ENCODE results near the gene EIF4E. TPM values are rescaled to one million over a fixed set of nuclear protein-coding genes. Genes with fewer than 3 reads are reported as not detected.

EIF4E gene
- total and polyA plus RNA-seq, 2 experiments from 2014 or later: 122 to 124 TPM

DNA sequence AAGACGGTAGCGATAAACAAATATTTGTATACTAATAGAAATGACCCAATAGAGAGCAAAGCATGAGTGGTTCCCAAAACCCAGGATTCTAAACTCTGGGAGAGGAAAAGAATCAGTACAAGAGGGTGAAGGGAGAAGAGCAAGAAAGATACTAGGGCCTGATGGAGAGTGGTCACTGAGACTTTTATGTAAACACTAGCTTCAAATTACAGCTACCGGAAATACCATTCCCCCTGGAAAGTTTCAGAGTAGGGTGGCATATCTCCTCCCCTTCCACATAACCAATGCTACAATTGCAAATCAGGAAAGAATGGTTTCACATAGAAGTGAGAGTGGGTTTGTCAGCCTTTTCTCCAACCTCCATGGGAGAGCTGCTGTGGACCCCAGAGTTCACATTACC, 77.1 kb downstream of the EIF4E start:
- Histone ChIP-seq H3K27me3 (no peaks in the 10 kb centered on the region), H3K9me2 (replicated peaks; ENCODE audit: insufficient read depth) (no peaks in the 10 kb centered on the region), H3K79me2 (no peaks in the 10 kb centered on the region), H4K20me1 (ENCODE audit: insufficient read depth, poor library complexity, severe bottlenecking) (no peaks in the 10 kb centered on the region), H3K27ac (no peak overlapping the region), H3K4me2 (no peak overlapping the region), H3K4me1 (ENCODE audit: insufficient read depth) (no peaks in the 10 kb centered on the region), H2AFZ (no peak overlapping the region), H3K36me3 (replicated peaks; ENCODE audit: insufficient read depth, low read depth) (no peaks in the 10 kb centered on the region), H3K4me3 (no peak overlapping the region), H3K9me3 (ENCODE audit: low read depth) (no peaks in the 10 kb centered on the region)
- TF ChIP-seq EZH2 (IDR thresholded peaks at IDR 0.05; ENCODE audit: borderline replicate concordance) (no peak), EZH2phosphoT487 (IDR thresholded peaks at IDR 0.05; ENCODE audit: low read depth, severe bottlenecking, unreplicated experiment) (no peak)
- TF ChIP-seq, protein P1, sequence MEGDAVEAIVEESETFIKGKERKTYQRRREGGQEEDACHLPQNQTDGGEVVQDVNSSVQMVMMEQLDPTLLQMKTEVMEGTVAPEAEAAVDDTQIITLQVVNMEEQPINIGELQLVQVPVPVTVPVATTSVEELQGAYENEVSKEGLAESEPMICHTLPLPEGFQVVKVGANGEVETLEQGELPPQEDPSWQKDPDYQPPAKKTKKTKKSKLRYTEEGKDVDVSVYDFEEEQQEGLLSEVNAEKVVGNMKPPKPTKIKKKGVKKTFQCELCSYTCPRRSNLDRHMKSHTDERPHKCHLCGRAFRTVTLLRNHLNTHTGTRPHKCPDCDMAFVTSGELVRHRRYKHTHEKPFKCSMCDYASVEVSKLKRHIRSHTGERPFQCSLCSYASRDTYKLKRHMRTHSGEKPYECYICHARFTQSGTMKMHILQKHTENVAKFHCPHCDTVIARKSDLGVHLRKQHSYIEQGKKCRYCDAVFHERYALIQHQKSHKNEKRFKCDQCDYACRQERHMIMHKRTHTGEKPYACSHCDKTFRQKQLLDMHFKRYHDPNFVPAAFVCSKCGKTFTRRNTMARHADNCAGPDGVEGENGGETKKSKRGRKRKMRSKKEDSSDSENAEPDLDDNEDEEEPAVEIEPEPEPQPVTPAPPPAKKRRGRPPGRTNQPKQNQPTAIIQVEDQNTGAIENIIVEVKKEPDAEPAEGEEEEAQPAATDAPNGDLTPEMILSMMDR (IDR thresholded peaks at IDR 0.05; ENCODE audit: poor library complexity): no peak
- DNase-seq (ENCODE audit: low spot score): no peak
- 84% methylated on average over 3 of the region's 3 CpGs for WGBS (ENCODE audit: low lambda C conversion rate, missing lambda C conversion rate)

DNA sequence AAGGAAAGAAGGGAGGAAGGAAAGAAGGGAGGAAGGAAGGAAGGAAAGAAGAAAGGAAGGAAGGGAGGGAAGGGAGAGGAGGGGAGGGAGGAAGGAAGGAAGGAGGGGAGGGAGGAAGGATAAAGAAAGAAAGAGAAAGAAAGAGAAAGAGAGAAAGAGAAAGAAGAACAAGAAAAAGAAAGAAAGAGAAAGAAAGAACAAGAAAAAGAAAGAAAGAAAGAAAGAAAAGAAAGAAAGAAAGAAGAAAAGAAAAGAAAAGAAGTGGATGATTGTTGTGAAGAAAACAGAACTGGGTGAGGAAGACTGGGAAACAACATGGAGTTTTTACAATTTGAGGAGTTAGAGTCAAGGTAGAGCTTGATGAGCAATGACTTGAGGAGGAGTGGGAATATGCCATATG, 78.0 kb downstream of the EIF4E start:
- Histone ChIP-seq H3K36me3 (replicated peaks; ENCODE audit: insufficient read depth, low read depth) (no peaks in the 10 kb centered on the region), H3K4me1 (ENCODE audit: insufficient read depth) (no peaks in the 10 kb centered on the region)
- no peak for TF ChIP-seq EZH2 (IDR thresholded peaks at IDR 0.05; ENCODE audit: borderline replicate concordance)
- TF ChIP-seq, protein P1 (IDR thresholded peaks at IDR 0.05; ENCODE audit: poor library complexity): no peak
- TF ChIP-seq EZH2phosphoT487 (IDR thresholded peaks at IDR 0.05; ENCODE audit: low read depth, severe bottlenecking, unreplicated experiment): no peak

DNA sequence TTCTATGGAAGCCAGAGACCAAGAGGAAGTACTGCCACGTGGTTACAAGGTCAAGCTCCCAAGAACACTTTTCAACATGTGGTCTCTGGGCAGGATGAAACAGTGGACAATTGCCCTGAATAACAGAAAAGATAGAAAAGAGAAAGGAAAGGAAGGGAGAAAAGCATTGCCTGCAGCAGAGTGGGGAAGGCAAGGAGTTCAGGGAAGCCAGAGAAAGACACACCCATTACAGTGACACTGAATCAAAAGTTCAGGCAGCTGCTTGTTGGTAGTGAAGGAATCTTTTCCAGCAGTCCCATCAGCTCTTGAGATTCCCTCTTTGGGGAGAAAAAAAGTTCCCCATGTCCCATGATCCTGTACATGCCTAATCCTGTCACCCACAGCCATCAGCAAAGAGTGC, 80.5 kb downstream of the EIF4E start:
- WGBS (ENCODE audit: low lambda C conversion rate, missing lambda C conversion rate): 75% methylated on average over 1 of the region's 1 CpG

More for the DNA sequence above, 78.0 kb downstream of the EIF4E start:
- Histone ChIP-seq H3K27me3 (no peaks in the 10 kb centered on the region), H3K4me3 (no peak overlapping the region), H3K9me3 (ENCODE audit: low read depth) (no peaks in the 10 kb centered on the region), H2AFZ (no peak overlapping the region), H3K4me2 (no peak overlapping the region), H3K27ac (no peak overlapping the region), H4K20me1 (ENCODE audit: insufficient read depth, poor library complexity, severe bottlenecking) (no peaks in the 10 kb centered on the region), H3K79me2 (no peaks in the 10 kb centered on the region), H3K9me2 (replicated peaks; ENCODE audit: insufficient read depth) (no peaks in the 10 kb centered on the region)
- DNase-seq (ENCODE audit: low spot score): no peak

More for the DNA sequence above, 80.5 kb downstream of the EIF4E start:
- H2AFZ ChIP-seq: no peak overlapping the region
- no peaks in the 10 kb centered on the region for H3K79me2 ChIP-seq
- no peak overlapping the region for H3K27ac ChIP-seq
- no peaks in the 10 kb centered on the region for H3K36me3 ChIP-seq (replicated peaks; ENCODE audit: insufficient read depth, low read depth)
- H3K9me2 ChIP-seq (replicated peaks; ENCODE audit: insufficient read depth): no peaks in the 10 kb centered on the region
- H3K9me3 ChIP-seq (ENCODE audit: low read depth): no peaks in the 10 kb centered on the region
- no peaks in the 10 kb centered on the region for H3K27me3 ChIP-seq
- H3K4me3 ChIP-seq: no peak overlapping the region
- H4K20me1 ChIP-seq (ENCODE audit: insufficient read depth, poor library complexity, severe bottlenecking): no peaks in the 10 kb centered on the region
- TF ChIP-seq, protein P1 (IDR thresholded peaks at IDR 0.05; ENCODE audit: poor library complexity): no peak
- TF ChIP-seq EZH2 (IDR thresholded peaks at IDR 0.05; ENCODE audit: borderline replicate concordance) (no peak), EZH2phosphoT487 (IDR thresholded peaks at IDR 0.05; ENCODE audit: low read depth, severe bottlenecking, unreplicated experiment) (no peak)
- no peaks in the 10 kb centered on the region for H3K4me1 ChIP-seq (ENCODE audit: insufficient read depth)
- DNase-seq (ENCODE audit: low spot score): no peak
- H3K4me2 ChIP-seq: no peak overlapping the region

Measured in hepatocyte (in vitro differentiated cells).